Measurements from ENCODE around the gene DGKH. TPM values are rescaled to one million over a fixed set of nuclear protein-coding genes. Genes with fewer than 3 reads are reported as not detected.
"Not testable (repeated sequence)": the region's sequence is repeated elsewhere in the genome, so short reads cannot be mapped to it uniquely, and the experiment has no call there.

The DGKH gene
- total RNA-seq, 2 donors from 2014 or later = 15.3 to 19.2 TPM

DNA sequence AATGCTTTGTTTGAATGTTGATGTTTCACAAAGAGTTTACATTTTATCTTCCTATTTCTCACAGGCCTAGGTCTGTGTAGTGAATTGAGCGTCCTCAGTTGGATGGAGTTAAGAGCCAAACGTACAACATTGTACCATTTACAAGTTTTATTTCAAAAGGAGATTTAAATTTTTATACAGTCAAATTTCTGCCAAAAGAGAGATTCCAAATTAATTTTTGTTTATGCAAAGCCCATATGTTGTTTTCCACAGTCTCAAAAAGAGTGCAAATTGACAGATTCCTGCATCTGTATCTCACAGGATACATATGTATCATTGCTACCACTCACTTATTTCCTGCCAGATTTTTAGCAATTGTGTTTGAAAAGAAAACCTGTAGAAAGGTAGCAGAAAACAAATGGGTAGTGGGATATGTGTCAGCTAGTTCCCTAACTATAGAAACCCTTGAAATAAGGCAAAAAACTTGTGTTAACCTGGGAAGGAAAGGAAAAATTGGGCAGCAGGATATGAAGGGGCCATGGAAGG lies 46.1 kb downstream of the DGKH start:
- H3K4me1 Mint-ChIP-seq (ENCODE audit: low read depth) = no peaks in the 10 kb centered on the region
- ATAC-seq (replicated peaks in 1 of 2) = no peak
- H3K27ac Mint-ChIP-seq = no peak overlapping the region

GRCh38 chr13:42096222-42096621 lies 47.8 kb downstream of the DGKH start:
- H3K27me3 Mint-ChIP-seq (ENCODE audit: low read depth); ATAC-seq (replicated peaks in 1 of 2); DNase-seq; H3K4me1 Mint-ChIP-seq (ENCODE audit: low read depth); H3K36me3 Mint-ChIP-seq (ENCODE audit: insufficient read depth in 2 of 2); H3K4me3 Mint-ChIP-seq; H3K9me3 Mint-ChIP-seq; H3K27ac Mint-ChIP-seq: not testable (repeated sequence)

More for the DNA sequence above, 46.1 kb downstream of the DGKH start:
- DNase-seq = no peak
- H3K9me3 Mint-ChIP-seq = no peaks in the 10 kb centered on the region
- H3K36me3 Mint-ChIP-seq (ENCODE audit: insufficient read depth in 2 of 2) = peaks cover under 1 to 2% of the 10 kb centered on the region in 2 donors
- no peaks in the 10 kb centered on the region for H3K27me3 Mint-ChIP-seq (ENCODE audit: low read depth)
- no peak overlapping the region for H3K4me3 Mint-ChIP-seq

DNA sequence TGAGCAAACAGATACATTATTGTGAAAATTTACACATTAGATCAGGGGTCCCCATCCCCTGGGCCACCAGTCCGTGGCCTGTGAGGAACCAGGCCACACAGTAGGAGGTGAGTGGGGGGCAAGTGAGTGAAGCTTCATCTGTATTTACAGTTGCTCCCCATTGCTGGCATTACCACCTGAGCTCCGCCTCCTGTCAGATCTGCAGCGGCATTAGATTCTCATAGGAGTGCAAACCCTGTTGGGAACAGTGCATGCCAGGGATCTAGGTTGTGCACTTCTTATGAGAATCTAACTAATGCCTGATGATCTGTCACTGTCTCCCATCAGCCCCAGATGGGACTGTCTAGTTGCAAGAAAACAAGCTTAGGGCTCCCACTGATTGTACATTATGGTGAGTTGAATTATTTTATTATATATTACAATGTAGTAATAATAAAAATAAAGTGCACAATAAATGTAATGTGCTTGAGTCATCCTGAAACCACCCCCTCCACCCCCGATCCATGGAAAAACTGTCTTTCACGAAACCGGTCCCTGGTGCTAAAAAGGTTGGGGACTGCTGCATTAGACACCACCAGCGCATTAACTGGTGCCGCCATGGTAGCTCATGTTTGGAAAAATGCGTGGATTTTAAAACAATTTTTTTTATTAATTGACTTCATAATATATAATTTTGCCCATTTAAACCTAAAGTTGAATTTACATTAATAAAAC lies 51.7 kb downstream of the DGKH start:
- no peak overlapping the region for H3K27ac Mint-ChIP-seq
- H3K9me3 Mint-ChIP-seq = no peaks in the 10 kb centered on the region
- ATAC-seq (replicated peaks in 1 of 2) (no peak), DNase-seq (no peak)
- H3K4me3 Mint-ChIP-seq = no peak overlapping the region
- peaks cover 7% of the 10 kb centered on the region for H3K4me1 Mint-ChIP-seq (ENCODE audit: low read depth)
- no peaks in the 10 kb centered on the region for H3K27me3 Mint-ChIP-seq (ENCODE audit: low read depth)
- peaks cover 0 to 1% of the 10 kb centered on the region in 2 donors for H3K36me3 Mint-ChIP-seq (ENCODE audit: insufficient read depth in 2 of 2)

- H3K9me3 Mint-ChIP-seq = no peaks in the 10 kb centered on the region
- no peaks in the 10 kb centered on the region for H3K27me3 Mint-ChIP-seq (ENCODE audit: low read depth)
- H3K36me3 Mint-ChIP-seq (ENCODE audit: insufficient read depth in 2 of 2) = peaks cover 0 to 1% of the 10 kb centered on the region in 2 donors
- no peak overlapping the region for H3K4me3 Mint-ChIP-seq
- no peak for DNase-seq
- H3K27ac Mint-ChIP-seq = no peak overlapping the region
- H3K4me1 Mint-ChIP-seq (ENCODE audit: low read depth) = peaks cover 7% of the 10 kb centered on the region
- no peak for ATAC-seq (replicated peaks in 1 of 2)
Observed at GRCh38 chr13:42100960-42101359, 52.5 kb downstream of the DGKH start.

DNA sequence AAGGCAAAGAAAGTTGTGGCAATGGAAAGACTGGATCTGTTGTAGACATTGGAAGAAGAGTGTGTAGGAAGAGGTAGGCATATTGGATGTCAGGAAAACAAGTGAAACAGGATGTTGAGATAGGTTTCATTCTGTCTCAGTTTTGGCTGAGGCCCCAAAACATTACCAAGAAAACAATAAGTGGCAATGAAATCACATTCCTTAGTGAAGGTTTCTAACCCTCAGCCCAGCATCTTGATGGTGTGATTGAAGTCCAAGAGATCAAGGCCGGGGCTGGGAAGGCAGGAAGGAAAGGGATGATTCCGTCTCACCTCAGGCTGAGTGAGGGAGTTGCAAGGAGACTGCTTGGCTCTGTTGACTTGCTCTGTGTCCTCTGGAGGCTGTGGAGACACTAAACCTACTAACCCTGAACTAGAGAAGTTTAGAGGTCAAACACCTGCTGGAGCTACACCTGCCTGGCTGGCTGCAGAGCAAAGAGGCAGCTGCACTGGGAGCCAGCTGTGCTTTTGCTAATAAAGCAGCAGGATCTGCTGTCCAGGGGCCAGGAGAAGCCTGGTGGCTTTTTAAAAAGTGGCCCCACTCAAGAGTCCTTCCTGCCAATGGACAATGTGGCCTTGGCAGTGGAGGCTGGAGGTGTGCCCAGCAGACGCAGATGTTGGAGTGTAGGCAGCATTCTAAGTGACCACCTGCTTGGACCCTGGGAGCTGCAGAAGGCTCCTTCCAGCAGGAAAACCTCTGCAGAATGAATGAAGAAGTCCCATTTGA lies 53.6 kb downstream of the DGKH start:
- H3K9me3 Mint-ChIP-seq = no peaks in the 10 kb centered on the region

GRCh38 chr13:42102961-42103865 lies 54.8 kb downstream of the DGKH start:
- Mint-ChIP-seq H3K36me3 (ENCODE audit: insufficient read depth in 2 of 2) (peaks cover 0 to 2% of the 10 kb centered on the region in 2 donors), H3K27me3 (ENCODE audit: low read depth) (no peaks in the 10 kb centered on the region), H3K4me1 (ENCODE audit: low read depth) (peaks cover 7% of the 10 kb centered on the region), H3K4me3 (no peak overlapping the region), H3K9me3 (no peaks in the 10 kb centered on the region), H3K27ac (no peak overlapping the region)
- DNase-seq (no peak), ATAC-seq (replicated peaks in 1 of 2) (no peak)

More for the DNA sequence above, 53.6 kb downstream of the DGKH start:
- peak overlapping the region; percentile 2 for H3K27ac Mint-ChIP-seq
- no peak overlapping the region for H3K4me3 Mint-ChIP-seq
- no peaks in the 10 kb centered on the region for H3K27me3 Mint-ChIP-seq (ENCODE audit: low read depth)
- DNase-seq (no peak), ATAC-seq (replicated peaks in 1 of 2) (no peak)
- peaks cover 7% of the 10 kb centered on the region for H3K4me1 Mint-ChIP-seq (ENCODE audit: low read depth)
- H3K36me3 Mint-ChIP-seq (ENCODE audit: insufficient read depth in 2 of 2) = peaks cover 0 to 1% of the 10 kb centered on the region in 2 donors

DNA sequence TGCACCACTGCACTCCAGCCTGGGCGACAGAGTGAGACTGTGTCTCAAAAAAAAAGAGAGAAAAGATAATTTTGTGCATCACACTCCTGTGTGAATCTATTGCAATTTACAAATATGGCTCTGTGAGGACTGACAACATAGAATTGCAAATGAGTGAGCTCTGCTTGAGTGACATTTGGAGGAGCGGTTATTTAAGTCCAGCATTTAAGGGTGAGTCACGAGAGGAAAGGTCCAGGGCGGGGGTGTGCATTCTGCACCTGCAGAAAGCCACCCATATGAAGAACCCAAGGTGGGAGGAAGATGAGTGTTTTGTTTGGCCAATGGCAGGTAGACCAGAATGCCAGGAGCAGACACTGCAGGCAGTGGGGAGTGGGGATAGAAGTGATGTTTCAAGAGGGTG lies 58.5 kb downstream of the DGKH start:
- Mint-ChIP-seq H3K27me3 (ENCODE audit: low read depth) (no peaks in the 10 kb centered on the region), H3K27ac (no peak overlapping the region), H3K4me3 (no peak overlapping the region), H3K9me3 (no peaks in the 10 kb centered on the region), H3K4me1 (ENCODE audit: low read depth) (peaks cover 8% of the 10 kb centered on the region), H3K36me3 (ENCODE audit: insufficient read depth in 2 of 2) (peaks cover 0 to 2% of the 10 kb centered on the region in 2 donors)
- ATAC-seq (replicated peaks in 1 of 2) = no peak
- no peak for DNase-seq

DNA sequence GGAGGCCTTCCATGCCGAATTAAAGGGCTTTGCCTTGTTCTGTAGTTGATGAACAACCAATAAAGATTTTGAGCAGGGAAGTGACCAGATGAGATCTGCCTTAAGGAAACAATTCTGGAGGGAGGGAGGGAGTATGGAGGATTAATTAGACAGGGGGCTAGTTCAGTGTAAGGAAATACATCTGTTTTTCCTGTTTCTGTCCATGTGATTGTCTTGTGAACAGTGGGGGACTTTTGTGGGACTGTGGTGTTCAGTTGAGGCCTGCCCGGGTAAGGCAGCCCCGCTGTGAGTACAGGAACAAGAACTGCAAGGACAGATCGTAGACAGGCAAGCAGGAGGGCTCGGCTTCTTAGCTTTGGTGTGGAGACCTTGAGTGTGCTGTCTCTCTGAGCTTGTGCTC lies 59.0 kb downstream of the DGKH start:
- H3K36me3 Mint-ChIP-seq (ENCODE audit: insufficient read depth in 2 of 2) = peaks cover 0 to 2% of the 10 kb centered on the region in 2 donors
- H3K4me3 Mint-ChIP-seq = no peak overlapping the region
- no peaks in the 10 kb centered on the region for H3K9me3 Mint-ChIP-seq
- H3K27ac Mint-ChIP-seq = no peak overlapping the region
- no peak for DNase-seq
- ATAC-seq (replicated peaks in 1 of 2) = no peak
- H3K4me1 Mint-ChIP-seq (ENCODE audit: low read depth) = peaks cover 8% of the 10 kb centered on the region
- H3K27me3 Mint-ChIP-seq (ENCODE audit: low read depth) = no peaks in the 10 kb centered on the region

- peaks cover 0 to 2% of the 10 kb centered on the region in 2 donors for H3K36me3 Mint-ChIP-seq (ENCODE audit: insufficient read depth in 2 of 2)
- H3K27me3 Mint-ChIP-seq (ENCODE audit: low read depth) = no peaks in the 10 kb centered on the region
- ATAC-seq (replicated peaks in 1 of 2) (no peak), DNase-seq (no peak)
- no peak overlapping the region for H3K27ac Mint-ChIP-seq
- peaks cover 8% of the 10 kb centered on the region for H3K4me1 Mint-ChIP-seq (ENCODE audit: low read depth)
- no peaks in the 10 kb centered on the region for H3K9me3 Mint-ChIP-seq
- H3K4me3 Mint-ChIP-seq = no peak overlapping the region
Observed at GRCh38 chr13:42108217-42108616, 59.8 kb downstream of the DGKH start.

DNA sequence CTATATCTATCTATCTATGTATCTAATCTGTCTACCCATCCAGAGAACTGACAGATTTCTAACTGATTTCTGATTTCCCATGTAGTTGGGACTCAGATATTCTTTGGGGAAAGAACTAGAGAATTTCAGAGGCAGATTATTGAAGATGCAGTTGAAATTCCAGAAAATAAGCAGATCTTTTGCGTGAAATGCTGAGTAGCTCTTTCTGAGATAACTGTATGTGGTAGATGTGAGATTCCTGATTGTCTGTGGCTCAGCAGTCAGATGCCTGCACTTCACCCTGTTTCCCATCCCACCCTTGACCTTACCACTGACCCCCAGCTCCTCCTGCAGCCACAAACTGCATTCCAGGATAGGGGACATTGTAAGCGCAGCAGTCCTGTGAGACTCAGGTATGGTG lies 61.5 kb downstream of the DGKH start:
- peaks cover 0 to 1% of the 10 kb centered on the region in 2 donors for H3K36me3 Mint-ChIP-seq (ENCODE audit: insufficient read depth in 2 of 2)
- no peak for DNase-seq
- H3K27me3 Mint-ChIP-seq (ENCODE audit: low read depth) = no peaks in the 10 kb centered on the region
- ATAC-seq (replicated peaks in 1 of 2) = no peak
- no peak overlapping the region for H3K27ac Mint-ChIP-seq
- H3K4me1 Mint-ChIP-seq (ENCODE audit: low read depth) = peaks cover 8% of the 10 kb centered on the region
- H3K9me3 Mint-ChIP-seq = no peaks in the 10 kb centered on the region
- H3K4me3 Mint-ChIP-seq = no peak overlapping the region

DNA sequence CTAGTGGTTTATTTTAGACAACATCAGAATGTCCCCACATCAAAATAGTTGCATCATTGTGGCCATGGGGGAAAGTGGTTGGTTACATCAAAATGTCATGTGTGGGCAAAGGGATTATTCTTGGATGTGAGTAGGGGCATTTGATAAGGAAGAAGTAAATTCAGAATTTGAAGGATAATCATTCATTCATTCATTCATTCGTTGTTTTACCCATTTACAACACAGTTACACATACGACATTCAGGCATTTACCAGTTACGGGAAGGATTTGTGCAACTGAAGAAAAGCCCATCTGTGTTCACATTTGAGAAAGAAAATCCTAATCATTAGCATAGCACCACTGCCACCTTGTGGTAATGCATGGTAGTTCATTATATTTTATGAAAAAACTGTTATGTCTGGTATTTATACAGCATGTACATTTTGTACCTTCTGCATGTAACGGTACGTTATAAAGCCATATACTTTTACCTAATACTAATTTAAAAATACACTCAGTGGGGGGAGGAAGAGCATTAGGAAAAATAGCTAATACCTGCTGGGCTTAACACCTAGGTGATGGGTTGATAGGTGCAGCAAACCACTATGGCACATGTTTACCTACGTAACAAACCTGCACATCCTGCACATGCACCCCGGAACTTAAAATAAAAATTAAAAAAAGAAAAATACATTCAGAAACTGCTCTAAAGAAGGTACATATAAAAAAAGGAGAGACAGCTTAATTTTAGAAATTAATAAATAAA lies 62.1 kb downstream of the DGKH start:
- Mint-ChIP-seq H3K27ac (no peak overlapping the region), H3K9me3 (no peaks in the 10 kb centered on the region)
- DNase-seq = peak; percentile 12 to 43

DNA sequence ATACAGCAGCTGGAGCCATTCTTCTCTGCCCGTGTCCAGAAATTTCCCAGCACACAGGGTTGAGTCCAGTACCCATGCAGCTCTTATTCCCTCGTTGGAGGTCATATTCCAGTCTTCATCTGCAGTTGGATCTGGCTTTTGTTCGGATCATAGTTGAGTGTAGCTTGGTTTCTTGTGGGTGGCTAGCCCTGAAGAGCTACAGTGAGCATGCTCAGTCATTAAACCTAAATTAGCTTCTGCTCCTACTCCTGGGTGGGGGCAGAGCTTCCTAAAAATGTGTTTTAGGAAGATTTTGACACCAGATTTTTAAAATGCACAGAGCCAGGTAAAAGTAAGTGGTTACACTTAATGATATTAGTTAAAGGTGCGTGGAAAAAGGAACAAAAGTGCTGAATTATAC lies 64.4 kb downstream of the DGKH start:
- Mint-ChIP-seq H3K4me1 (ENCODE audit: low read depth) (peaks cover 8% of the 10 kb centered on the region), H3K4me3 (no peak overlapping the region), H3K27ac (no peak overlapping the region), H3K27me3 (ENCODE audit: low read depth) (no peaks in the 10 kb centered on the region), H3K9me3 (no peaks in the 10 kb centered on the region), H3K36me3 (ENCODE audit: insufficient read depth in 2 of 2) (no peaks in the 10 kb centered on the region)
- no peak for DNase-seq
- no peak for ATAC-seq (replicated peaks in 1 of 2)

More for the DNA sequence above, 62.1 kb downstream of the DGKH start:
- ATAC-seq (replicated peaks in 1 of 2) = peak; percentile 29 to 49
- Mint-ChIP-seq H3K4me3 (no peak overlapping the region), H3K4me1 (ENCODE audit: low read depth) (peaks cover 8% of the 10 kb centered on the region), H3K27me3 (ENCODE audit: low read depth) (no peaks in the 10 kb centered on the region), H3K36me3 (ENCODE audit: insufficient read depth in 2 of 2) (peaks cover 0 to 1% of the 10 kb centered on the region in 2 donors)
